Amygdala (tissue), 56 donors: ENCODE data around the gene ATPAF1.
A peak's percentile ranks its signal among the peaks of the same experiment; 100 is the strongest.
"Not testable (repeated sequence)": the region's sequence is repeated elsewhere in the genome, so short reads cannot be mapped to it uniquely, and the experiment has no call there.

Experiments used
- DNase-seq, 56 donors: peaks; one replicate each; lab custom pipeline; 2025; lab: John Stamatoyannopoulos, UW

The ATPAF1 gene, protein sequence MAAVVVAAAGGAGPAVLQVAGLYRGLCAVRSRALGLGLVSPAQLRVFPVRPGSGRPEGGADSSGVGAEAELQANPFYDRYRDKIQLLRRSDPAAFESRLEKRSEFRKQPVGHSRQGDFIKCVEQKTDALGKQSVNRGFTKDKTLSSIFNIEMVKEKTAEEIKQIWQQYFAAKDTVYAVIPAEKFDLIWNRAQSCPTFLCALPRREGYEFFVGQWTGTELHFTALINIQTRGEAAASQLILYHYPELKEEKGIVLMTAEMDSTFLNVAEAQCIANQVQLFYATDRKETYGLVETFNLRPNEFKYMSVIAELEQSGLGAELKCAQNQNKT

DNA sequence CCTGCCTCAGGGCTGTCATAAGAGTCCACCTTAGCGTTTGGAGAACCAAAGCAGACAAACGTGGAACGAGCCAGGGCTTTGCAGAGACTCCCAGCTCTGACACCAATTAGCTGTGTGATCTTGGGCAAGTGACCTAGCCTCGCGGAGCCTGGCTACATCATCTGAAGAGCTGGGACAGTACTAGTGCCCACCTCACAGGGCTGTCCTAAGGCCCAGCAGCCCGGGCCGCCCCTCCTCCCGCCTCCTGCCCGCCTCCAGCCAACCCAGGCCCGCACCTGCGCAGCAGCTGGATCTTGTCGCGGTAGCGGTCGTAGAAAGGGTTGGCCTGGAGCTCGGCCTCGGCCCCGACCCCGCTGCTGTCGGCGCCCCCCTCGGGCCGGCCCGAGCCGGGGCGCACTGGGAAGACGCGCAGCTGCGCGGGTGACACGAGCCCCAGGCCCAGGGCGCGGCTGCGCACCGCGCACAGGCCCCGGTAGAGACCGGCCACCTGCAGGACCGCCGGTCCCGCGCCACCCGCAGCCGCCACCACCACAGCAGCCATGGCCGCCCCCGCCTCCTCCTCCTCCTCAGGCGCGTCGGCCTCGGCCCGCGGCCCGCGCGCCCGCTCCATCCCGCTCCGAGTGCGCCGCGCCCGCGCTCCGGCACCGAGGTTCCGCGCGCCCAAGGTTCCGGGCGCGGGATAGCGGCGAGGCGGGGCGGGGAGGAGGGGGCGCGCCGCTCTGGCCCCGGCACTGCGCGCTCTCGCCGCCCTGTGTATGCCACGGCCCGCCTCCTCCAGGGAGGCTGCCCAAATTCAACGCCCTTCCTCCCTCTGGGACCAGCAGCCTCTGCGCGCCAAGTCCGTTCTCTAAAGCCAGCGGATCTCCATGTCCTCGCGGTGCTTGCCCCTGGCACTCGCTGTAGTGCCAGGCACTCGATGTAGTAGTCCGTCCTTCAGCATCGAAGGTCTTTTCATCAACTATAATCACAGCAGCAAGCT lies at the start of gene ATPAF1:
Gene ATPAF1 (minus strand): TSS at position 583 of the 979 bp plus-strand sequence. CDS start 42 bp downstream, at position 541.
- peak in 51 of 56 donors; percentile 19 to 82 (median 64) for DNase-seq

DNA sequence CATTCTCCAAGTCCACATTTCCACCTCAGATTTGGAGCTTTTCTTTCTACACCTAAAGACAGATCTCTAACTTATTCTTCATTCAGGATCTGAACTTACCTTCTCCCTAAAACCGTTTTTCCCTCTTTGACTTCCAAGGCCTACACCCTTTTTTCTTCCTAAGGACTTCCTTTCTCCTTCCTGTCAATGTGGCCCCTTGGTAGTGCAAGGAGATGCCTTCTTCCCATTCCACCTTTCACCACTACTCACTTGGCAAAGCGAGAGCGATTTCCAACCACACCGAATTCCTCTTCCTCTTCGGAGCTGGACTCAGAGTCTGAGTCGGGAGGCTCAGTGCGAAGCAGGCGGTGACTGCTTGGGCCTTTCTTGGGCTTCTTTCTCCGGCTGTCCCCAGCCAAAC lies 49.5 kb upstream of the ATPAF1 start:
- DNase-seq: no peak

DNA sequence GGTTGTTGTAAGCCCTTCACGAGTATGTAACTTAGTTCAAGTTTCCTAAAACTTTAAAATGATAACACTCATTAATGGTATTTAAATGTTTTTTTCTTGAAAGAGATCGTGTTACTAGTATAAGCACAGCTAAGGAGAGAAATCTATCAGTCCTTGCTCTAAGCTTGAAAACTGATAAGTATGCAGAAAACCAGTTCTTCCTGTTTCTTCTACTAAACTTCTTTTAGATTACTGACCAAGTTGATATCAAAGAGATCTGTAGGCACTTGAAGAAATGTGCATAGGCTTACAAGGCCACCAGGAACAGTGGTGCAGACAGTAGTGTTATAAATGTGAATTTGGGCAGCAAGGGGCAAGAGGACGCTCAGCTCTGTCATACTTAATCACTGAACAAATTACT lies 46.8 kb upstream of the ATPAF1 start:
- no peak for DNase-seq

DNA sequence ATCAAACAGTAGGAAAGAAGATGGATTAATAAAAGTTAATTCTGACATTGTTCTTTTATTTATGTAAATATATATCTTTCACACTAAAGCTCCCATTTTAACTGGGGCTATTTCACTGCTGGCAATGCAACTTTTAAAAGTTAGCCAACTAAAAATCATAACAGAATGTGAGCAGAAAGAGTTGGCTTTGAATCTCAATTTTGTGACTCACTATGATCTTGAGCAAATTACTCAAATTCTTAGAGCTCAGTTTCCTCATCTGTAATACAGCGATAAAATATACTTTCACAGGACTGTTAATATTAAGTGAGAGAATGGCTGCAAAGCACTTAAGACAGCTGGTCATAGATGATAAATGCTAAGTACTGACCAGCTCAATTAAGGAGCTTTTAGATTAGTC lies 40.0 kb upstream of the ATPAF1 start:
- DNase-seq: no peak

DNA sequence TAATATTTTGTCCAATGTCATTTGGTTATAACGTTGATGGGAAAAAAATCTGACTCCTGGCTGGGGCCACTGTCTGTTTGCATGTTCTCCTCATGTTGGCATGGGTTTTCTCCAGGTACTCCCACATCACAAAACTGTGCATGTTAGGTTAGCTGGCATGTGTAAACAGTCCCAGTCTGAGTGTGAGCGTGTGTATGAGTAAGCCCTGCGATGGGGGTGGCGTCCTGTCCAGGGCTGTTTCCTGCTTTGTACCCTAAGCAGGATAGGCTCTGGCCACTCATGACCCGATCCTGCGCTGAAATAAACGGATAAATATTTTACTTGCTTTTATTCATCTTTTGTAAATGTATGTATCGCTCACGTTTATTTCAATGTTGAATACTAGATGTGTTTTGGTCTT lies 37.2 kb upstream of the ATPAF1 start:
- no peak for DNase-seq

DNA sequence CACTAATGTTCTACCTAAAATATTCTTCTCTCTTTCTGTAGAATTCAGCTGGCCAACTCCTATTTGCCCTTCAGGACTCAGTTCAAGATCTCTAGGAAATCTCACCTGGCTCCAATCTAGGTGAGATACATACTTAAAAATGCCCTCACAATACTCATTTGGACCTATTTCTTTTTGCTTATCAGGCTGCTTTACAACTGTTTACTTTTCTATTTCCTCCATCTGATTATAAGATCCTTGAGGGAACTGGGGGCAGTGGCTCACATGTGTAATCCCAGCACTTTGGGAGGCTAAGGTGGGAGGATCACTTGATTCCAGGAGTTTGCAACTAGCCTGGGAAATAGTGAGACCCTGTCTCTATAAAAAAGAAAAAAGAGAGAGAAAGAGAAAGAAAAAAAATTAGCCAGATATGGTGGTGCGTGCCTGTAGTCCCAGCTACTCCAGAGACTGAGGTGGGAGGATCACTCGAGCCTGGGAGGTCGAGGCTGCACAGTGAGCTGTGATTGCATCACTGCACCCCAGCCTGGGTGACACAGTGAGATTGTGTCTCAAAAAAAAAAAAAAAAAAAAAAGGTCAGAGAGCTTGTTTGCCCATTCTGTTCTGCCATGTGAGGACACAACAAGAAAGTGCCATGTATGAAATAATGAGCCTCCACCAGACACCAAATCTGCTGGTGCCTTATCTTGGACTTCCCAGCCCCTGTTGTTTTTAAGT lies 35.9 kb upstream of the ATPAF1 start:
- no peak for DNase-seq

DNA sequence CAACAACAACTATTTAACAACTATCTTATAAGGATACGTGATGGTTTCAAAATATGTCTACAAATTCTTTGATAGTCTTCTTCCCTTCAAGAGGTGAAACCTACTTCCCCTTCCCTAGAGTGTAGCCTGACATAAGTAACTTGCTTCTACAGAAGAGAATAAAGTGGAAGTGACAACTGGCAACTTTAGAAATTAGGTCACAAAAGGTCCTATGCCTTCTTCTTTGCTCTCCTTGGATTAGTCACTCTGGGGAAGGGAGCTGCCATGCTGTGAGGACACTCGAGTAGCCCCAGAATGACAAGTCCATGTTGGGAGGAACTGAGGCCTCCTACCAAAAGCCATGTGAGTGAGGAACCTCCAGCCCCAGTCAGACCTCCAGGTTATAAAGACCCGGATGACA lies 31.5 kb upstream of the ATPAF1 start:
- DNase-seq: no peak

DNA sequence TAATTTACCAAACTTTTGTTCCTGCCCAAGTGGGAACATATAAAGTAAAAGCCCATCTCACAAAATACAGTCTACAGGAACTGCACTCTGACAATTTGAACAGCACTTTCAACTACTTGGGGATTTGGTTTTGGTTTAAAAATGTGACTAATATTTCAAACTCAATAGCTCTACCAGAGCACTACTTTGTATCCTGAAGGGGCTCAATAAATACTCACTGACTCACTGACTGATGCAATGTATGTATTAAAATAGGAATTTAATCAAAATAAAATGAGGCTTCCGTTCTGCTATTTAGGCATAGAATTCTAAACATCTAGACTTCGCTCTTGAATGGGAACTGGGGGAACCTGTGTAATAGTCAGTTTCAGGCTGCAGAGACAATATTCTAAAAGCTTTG lies 28.9 kb upstream of the ATPAF1 start:
- no peak for DNase-seq

DNA sequence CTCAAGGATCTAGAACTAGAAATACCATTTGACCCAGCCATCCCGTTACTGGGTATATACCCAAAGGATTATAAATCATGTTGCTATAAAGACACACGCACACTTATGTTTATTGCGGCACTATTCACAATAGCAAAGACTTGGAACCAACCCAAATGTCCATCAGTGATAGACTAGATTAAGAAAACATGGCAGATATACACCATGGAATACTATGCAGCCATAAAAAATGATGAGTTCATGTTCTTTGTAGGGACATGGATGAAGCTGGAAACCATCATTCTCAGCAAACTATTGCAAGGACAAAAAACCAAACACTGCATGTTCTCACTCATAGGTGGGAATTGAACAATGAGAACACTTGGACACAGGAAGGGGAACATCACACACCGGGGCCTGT lies 26.5 kb upstream of the ATPAF1 start:
- DNase-seq: not testable (repeated sequence)

DNA sequence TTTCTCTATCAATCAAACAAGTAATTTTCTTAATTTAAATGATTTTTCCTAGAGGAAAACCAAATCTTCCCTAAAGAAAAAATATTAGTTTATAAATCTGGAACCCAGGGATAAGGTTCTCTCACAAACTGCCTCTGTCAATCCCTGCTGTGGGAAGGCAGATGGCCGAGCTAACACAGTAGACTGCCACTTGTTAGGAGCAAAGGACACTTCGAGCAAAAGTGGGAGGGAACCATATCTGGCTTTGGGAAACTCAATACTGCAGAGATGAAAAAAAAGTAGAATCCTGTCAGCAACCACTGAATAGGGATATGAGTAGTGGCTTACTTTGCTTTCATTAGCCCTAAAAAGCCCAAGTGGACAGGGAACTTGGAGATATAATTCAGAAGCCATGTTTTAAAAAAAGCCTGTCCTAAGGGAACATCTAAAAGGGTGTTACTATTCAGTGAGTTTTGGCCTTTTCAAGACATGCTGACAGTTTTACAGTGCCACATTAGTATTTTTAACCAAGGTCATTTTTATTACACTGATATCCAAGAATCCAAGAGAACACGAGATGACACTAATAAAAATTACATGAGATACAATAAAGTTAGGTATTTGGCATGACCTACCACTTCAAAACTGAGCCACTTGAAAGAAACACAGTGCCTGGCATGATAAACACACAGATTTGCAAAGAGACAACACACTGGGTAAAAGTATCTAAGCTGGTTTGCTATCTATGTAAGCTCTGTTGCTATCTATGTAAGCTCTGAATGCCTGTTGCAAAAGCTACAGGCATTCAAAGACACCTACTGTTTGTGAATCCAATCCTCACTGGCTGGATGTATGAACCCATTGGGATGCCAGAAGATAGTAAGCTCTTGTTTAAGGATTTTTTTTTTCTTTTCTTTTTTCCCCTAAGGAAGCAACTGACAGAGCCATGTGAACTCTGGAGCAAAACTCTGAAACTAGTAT lies 24.9 kb upstream of the ATPAF1 start:
- DNase-seq: no peak

DNA sequence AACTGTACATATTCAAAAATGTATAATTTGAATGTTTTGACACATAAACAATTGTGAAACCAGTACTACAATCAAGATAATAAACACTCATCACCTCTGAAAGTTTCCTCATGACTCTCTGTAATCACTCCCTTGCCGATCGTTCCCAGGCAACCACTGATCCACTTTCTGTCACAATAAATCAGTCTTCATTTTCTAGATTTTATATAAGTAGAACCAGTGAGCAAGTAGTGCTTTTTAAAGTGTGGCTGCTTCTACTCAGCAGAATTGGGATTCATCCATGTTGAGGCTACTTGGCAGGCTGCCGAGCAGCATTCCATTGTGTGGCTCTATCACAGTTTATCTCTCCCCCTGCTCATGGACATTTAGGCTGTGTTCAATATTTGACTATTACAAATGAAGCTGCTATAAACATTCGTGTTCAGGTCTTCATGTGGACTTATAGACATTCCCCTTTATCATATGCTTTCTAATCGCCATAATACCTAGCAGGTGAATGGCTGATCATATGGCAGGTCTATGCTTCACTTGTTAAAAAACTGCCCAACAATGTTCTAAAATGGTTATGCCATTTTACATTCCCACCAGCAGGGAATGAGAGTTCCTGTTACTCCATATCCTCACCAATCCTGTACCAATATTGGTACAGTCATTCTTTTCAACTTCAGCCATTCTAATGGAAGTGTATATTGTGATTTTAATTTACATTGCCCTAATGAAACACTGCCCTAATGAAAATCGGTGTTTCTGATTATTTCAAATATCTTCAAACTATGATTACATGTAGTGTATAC lies 24.0 kb upstream of the ATPAF1 start:
- DNase-seq: peak in 14 of 56 donors; percentile 4 to 71 (median 17)

DNA sequence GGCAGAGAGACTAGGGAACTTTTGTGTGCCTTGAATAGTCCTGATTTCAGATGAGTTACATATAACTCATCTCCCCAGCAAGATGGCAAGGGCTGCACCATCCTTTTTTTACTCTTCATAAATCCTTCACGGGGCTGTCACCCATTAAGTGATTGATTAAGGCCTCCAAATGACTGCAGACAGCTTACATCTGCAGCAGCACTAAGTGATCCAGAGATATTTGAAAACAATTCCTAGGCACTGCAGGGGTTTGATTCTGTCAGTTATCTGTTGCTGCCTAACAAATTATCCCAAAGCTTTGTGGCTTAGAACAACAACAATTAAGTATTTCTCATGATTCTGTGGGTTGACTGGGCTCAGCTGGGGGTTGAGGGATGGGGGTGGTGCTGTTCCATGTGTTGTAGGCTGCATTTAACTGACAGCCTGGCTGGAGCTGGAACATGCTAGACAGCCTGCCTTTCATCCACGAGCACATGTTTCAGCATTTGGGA lies 22.8 kb upstream of the ATPAF1 start:
- DNase-seq: peak in 5 of 56 donors; percentile 4 to 17 (median 9)

DNA sequence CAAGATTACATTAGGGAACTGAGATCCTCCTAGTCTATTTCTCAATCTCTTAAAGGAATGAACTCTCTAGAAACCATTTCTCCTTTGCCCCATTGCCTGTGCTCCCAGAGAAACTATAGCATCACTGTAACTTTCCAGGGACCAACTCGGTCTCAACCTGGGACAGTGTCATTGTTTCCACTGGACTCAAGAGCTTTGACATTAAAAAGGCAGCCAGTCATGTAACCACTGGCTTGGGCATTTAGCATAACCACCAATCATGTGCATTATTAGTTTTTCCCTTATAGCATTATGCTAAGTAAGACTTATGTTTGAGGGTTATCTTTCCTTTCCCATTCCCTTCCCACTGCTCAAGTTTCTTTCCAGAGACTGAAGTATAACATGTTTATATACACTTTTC lies 21.7 kb upstream of the ATPAF1 start:
- no peak for DNase-seq

DNA sequence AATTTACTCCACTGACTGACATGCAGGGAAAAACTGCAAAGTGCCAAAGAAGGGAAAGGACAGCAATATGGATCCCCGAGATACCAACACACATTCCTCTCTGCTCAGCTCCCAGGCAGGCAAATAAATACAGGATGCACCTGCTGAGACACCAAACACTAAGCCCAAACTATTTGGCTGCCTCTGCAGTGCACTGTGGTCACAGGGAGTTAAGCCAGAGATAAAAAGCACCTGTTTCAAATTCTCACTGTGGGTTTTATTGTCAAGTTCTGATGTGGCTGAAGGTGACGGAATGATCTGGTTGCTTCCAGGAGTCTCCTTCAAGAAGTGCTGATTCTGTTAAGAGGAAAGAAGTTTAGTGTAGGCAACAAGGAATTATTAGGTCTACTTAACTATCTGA lies 21.2 kb upstream of the ATPAF1 start:
- DNase-seq: no peak

DNA sequence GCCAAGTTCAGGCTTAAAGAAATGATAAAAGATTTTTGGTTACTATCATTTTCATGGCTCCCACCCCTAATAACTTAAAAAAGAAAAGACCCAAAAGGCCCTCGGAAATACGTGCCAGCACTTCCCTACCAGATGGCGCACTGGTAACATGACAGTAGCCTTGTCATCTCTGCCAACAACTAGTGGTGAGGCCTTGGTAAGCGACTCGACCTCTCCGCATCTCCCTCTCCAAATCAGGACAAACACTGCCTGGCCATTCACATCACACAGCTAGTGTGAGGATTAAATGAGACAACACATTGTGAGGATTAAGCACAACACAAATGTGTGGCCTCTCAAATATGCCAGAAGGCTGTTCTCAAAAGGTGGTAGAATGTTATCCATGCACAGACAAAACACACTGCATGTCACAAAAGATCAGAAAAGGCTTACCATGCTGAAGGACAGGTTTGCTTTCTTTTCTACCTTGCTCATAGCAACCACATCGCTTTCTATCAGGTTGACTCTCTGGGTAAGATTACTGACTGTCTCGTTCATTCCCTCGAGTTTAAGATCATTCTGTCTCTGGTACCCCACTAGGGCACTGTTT lies 19.9 kb upstream of the ATPAF1 start:
- DNase-seq: no peak

DNA sequence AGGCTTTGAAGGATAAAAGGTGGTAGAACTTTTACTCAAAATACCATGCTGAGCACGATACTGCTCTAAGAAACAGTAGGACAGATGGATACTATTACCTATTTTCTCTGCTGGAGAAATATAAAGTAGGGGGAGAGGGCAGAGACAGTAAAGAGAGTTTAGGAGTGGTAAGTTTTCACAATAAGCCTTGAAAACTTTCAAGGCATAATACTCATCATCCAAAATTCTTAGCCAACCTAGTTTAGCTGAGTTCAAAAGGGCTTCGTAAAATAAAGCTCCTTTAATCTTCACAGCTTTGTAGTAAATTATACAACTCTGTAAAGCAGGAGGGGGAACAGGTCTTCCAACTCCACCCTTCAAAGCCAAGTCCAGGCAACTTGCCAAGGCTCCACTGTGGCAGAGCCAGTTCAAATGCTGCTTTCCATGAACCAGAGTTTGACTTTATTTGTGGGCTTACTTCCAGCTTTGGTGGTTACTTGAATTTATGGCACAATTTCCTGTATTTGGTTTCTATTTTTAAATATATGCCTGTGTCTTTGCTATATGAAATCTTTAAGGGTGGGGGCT lies 19.0 kb upstream of the ATPAF1 start:
- DNase-seq: peak in 26 of 56 donors; percentile 4 to 69 (median 20)

DNA sequence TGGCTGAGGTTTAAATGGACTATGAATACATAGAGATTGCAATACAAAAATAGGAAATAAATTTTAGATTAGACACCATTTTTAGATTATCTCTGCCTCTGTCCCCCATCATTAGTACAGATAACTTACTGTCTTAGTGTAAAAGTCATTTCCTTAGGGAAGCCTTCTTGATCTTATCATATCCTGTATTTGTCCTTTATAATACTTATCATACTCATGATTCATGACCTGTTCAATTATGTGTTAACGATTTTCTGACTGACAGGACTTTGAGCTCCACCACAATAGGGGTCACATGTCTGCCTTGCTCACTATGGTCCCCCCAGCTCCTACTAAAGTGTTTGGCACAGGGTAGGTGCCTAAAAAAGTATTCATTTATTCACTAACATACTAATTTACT lies 18.1 kb upstream of the ATPAF1 start:
- no peak for DNase-seq

DNA sequence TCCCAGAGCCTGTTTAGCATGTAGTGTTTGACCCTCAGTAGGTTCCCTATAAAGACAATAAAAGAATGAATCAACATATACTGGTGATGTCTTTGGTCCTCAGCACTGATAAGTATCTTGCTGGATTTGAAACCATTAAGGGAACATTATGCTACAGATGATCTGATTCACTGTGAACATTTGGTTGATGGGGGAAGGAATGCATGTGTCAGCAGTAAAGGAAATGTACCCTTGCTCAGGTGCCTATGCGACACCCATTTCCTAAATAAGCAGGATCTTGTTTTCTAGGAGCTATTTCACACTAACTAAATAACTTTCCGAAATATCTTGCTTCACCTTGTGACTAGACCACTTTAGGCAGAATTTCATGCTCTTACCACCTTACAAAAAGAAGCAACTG lies 16.5 kb upstream of the ATPAF1 start:
- no peak for DNase-seq
